HTERT RPE-1 (cell line): ENCODE data around the gene SOX18.

ENCODE experiments used
- in situ Hi-C: fragments of 300-500 bp; cut with MboI; formaldehyde crosslinking; loops from 4 replicates; pipeline ENCODE4 v1.14.3; 2020; ENCODE audit warnings: low sequenced_read_pairs

Gene SOX18

GRCh38 chr20:64069209-64069613, 19.8 kb upstream of the SOX18 start:
- in situ Hi-C loops: no loop called here

GRCh38 chr20:64068386-64069208, 19.2 kb upstream of the SOX18 start:
- in situ Hi-C loops: no loop called here

GRCh38 chr20:64067733-64068307, 18.4 kb upstream of the SOX18 start:
- in situ Hi-C loops: no loop called here

- in situ Hi-C loops: no loop called here
Observed at GRCh38 chr20:64067005-64067632, 17.7 kb upstream of the SOX18 start.

GRCh38 chr20:64065974-64066343, 16.5 kb upstream of the SOX18 start:
- in situ Hi-C loops: no loop called here

- in situ Hi-C loops: no loop called here
Observed at GRCh38 chr20:64065062-64065973, 15.9 kb upstream of the SOX18 start.

- in situ Hi-C loops: no loop called here
Observed at GRCh38 chr20:64064145-64064698, 14.8 kb upstream of the SOX18 start.

- in situ Hi-C loops: no loop called here
Observed at GRCh38 chr20:64063389-64064144, 14.1 kb upstream of the SOX18 start.

- in situ Hi-C loops: no loop called here
Observed at GRCh38 chr20:64062596-64063388, 13.4 kb upstream of the SOX18 start, which contains the start of gene TCEA2. TCEA2 (plus strand) TSS chr20:64063198; CDS start chr20:64063313, 115 bp downstream.

- in situ Hi-C loops: no loop called here
Observed at GRCh38 chr20:64062276-64062595, 12.8 kb upstream of the SOX18 start.

GRCh38 chr20:64058536-64058935, 9.1 kb upstream of the SOX18 start:
- in situ Hi-C loops: no loop called here

- in situ Hi-C loops: no loop called here
Observed at GRCh38 chr20:64057628-64058498, 8.4 kb upstream of the SOX18 start.

GRCh38 chr20:64056889-64057627, 7.6 kb upstream of the SOX18 start:
- in situ Hi-C loops: no loop called here

- in situ Hi-C loops: no loop called here
Observed at GRCh38 chr20:64056639-64056888, 7.1 kb upstream of the SOX18 start.

- in situ Hi-C loops: no loop called here
Observed at GRCh38 chr20:64055893-64056638, 6.6 kb upstream of the SOX18 start.

GRCh38 chr20:64055396-64055892, 6.0 kb upstream of the SOX18 start:
- in situ Hi-C loops: no loop called here
